Measurements from ENCODE around the gene SNAPC1. TPM values are rescaled to one million over a fixed set of nuclear protein-coding genes. Genes with fewer than 3 reads are reported as not detected.

Gene SNAPC1
- total RNA-seq, 1 donor from 2014 or later, result 11.0 TPM

DNA sequence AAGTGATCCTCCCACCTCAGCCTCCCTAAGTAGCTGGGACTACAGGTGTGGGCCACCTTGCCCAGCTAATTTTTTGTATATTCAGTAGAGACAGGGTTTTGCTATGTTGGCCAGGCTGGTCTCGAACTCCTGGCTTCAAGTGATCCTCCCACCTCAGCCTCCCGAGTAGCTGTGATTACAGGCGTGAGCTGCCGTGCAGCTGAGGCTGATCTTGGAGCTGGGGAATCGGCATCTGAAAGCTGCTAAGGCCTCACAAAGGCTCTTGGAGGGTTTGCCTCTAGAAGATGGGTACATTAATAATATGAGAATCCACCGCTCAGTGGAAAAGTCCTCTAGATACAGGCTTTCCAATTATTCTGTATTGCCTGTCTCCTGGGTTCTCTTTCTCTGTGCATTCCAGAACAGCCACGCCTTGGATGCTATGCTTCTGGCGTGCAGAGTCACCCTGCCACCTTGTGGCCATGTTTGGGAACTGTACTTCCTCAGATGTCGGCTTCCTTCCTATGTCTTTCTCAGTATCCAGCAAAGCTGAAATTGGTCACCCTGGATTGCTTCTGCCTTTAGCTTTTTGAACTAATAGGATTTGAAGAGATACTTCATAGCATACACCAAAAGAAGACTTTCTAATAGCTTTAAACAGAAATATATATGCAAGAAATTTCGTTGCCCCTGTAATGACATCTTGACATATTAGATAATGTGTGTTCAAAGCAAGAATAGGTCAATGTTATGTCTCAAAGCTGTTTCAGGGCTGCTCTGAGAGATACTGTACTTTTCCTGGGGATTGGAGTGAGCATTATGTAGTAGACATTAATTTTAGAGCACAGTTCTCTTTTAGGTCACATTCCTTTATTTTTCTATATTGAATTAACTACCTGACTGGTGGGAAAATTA is 75.4 kb downstream of the SNAPC1 start:
- intact Hi-C loops (cut with micrococcal nuclease), result loop anchor here (1.0 kb wide), 7 partner anchors 75 to 568 kb away; partner anchors contain the start of gene SNAPC1
- Mint-ChIP-seq H3K36me3 (ENCODE audit: low read depth) (no peaks in the 10 kb centered on the region), H3K9me3 (no peaks in the 10 kb centered on the region), H3K27ac (no peak overlapping the region), H3K27me3 (ENCODE audit: insufficient read depth) (peaks cover 9% of the 10 kb centered on the region), H3K4me1 (ENCODE audit: low read depth) (no peaks in the 10 kb centered on the region), H3K4me3 (no peak overlapping the region)
- DNase-seq (ENCODE audit: low spot score), result peak; percentile 66

DNA sequence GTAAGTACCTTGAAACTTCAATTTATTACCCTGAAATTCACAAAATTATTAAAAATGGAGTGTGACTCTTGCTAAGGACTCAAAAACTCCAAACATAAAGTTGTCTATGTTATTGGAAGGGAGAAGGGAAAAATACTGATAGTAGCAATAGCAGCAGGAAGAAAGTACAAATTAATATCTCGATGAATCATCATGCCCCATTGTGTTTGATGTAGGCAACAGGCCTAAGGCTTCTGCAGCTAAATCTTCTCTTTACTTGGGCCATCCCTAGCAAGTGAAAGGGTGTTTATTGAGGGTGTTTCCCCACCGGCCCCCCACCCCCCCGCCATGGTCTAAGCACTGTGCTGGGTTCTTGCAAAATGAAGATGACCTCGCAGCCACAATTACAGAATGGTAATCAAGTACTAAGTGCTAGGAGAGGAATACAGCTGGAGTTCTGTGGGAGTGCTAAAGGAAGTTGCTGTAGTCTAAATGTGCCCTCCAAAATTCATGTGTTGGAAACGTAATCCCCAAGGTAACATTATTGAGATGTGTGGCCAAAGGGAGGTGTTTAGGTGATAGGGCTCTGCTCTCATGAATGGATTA is 76.5 kb downstream of the SNAPC1 start:
- no peaks in the 10 kb centered on the region for H3K4me1 Mint-ChIP-seq (ENCODE audit: low read depth)
- intact Hi-C loops (cut with micrococcal nuclease), result no loop called here
- no peak for DNase-seq (ENCODE audit: low spot score)
- H3K4me3 Mint-ChIP-seq, result no peak overlapping the region
- H3K27me3 Mint-ChIP-seq (ENCODE audit: insufficient read depth), result peaks cover 18% of the 10 kb centered on the region
- H3K36me3 Mint-ChIP-seq (ENCODE audit: low read depth), result no peaks in the 10 kb centered on the region
- no peak overlapping the region for H3K27ac Mint-ChIP-seq
- H3K9me3 Mint-ChIP-seq, result peaks cover 3% of the 10 kb centered on the region

DNA sequence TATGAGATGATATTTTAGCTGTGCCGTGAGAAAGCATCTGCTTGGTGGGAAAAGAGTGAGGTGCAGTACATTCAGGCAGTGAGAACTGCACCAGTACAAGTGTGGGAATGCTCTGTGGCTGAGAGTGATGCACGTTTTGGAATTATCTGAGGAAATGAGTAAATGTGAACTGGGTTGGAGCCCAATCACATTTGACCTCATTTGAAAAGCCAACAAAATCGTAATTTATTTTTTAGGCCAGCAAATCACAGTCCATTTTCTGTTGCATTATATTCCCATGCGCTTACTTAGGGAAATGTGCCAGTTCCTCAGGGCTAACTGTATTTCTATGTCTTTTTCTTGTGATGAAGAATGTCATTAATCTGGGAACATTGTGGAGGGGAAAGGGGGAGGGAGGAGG is 77.3 kb downstream of the SNAPC1 start:
- Mint-ChIP-seq H3K9me3 (peaks cover 6% of the 10 kb centered on the region), H3K27ac (no peak overlapping the region), H3K27me3 (ENCODE audit: insufficient read depth) (peaks cover 23% of the 10 kb centered on the region), H3K4me1 (ENCODE audit: low read depth) (no peaks in the 10 kb centered on the region), H3K4me3 (no peak overlapping the region), H3K36me3 (ENCODE audit: low read depth) (no peaks in the 10 kb centered on the region)
- DNase-seq (ENCODE audit: low spot score), result no peak
- intact Hi-C loops (cut with micrococcal nuclease), result no loop called here

DNA sequence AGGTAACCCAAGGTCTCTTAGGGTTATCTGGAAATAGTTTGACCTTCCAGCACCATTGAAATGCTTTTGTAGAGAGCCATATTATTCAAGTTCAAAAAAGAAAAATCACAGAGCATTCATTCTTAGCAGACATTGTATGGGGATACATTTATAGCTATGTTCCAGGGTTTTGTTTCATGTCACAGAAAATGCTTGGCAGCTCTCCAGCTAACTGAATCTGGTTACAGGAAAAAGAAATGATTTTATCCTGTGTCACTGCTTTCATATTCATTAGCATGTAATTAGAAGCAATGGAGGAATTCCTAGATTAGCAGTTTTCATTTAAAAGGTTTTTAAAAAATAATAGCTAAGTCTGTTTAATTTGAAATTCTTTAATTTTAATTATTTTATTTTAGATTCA is 78.9 kb downstream of the SNAPC1 start:
- Mint-ChIP-seq H3K4me1 (ENCODE audit: low read depth) (no peaks in the 10 kb centered on the region), H3K4me3 (no peak overlapping the region), H3K36me3 (ENCODE audit: low read depth) (no peaks in the 10 kb centered on the region), H3K27me3 (ENCODE audit: insufficient read depth) (peaks cover 26% of the 10 kb centered on the region), H3K9me3 (peaks cover 9% of the 10 kb centered on the region), H3K27ac (no peak overlapping the region)
- DNase-seq (ENCODE audit: low spot score), result no peak
- intact Hi-C loops (cut with micrococcal nuclease), result no loop called here

Other genes starting within 250 kb of the SNAPC1 start
- gene HIF1A, start 66.9 kb upstream of the SNAPC1 start, total RNA-seq, result 241 and 247 TPM in 2 replicates
- not detected in 2 replicates for gene SYT16, start 50.3 kb downstream of the SNAPC1 start, total RNA-seq

Measured in activated T-helper 1 cell treated with anti-CD3 and anti-CD28 coated beads, Interleukin-12 subunit alpha, Interleukin-12 subunit beta, Interleukin-2, Interleukin-4 antibody, amounts not matched to agents 30 ng/mL and 10 ng/mL and 1 ng/mL, durations not matched to agents 14 hours and 24 hours and 36 hours (primary cell).